Neural cell (in vitro differentiated cells): ENCODE results near the gene EDA. TPM values are rescaled to one million over a fixed set of nuclear protein-coding genes. Genes with fewer than 3 reads are reported as not detected.

Experiments
- H2AFZ ChIP-seq: fragments of 200-600, 300-800 bp; sonication (generic), shearing (Covaris generic); 2 replicates; pipeline ENCODE4 v1.6.0; 2014; ENCODE audit warnings: low read depth, mild to moderate bottlenecking, antibody characterized with exemption, low read length, moderate library complexity
- H3F3A ChIP-seq: fragments of 200-600 bp; shearing (Covaris generic); 2 replicates; pipeline ENCODE4 v1.6.1; 2016; ENCODE audit warnings: mild to moderate bottlenecking, moderate library complexity, mixed read lengths, antibody characterized with exemption, low read length; ENCODE audit not compliant: insufficient read depth, poor library complexity, severe bottlenecking
- H3K27ac ChIP-seq: fragments of 200-600, 300-800 bp; sonication (generic), shearing (Covaris generic); 2 replicates; pipeline ENCODE4 v1.5.1; 2014; ENCODE audit warnings: mild to moderate bottlenecking, low read length, moderate library complexity
- H3K27me3 ChIP-seq: fragments of 300-800, 200-600 bp; sonication (generic), shearing (Covaris generic); 2 replicates; pipeline ENCODE4 v1.6.0; 2014; ENCODE audit warnings: mild to moderate bottlenecking, low read depth, low read length, moderate library complexity; ENCODE audit not compliant: insufficient read depth
- H3K36me3 ChIP-seq: fragments of 300-800, 200-600 bp; sonication (generic), shearing (Covaris generic); 2 replicates; pipeline ENCODE4 v1.5.1; 2014; ENCODE audit warnings: mild to moderate bottlenecking, antibody characterized with exemption, low read length, moderate library complexity; ENCODE audit not compliant: insufficient read depth
- H3K4me2 ChIP-seq: fragments of 300-800, 200-600 bp; sonication (generic), shearing (Covaris generic); 2 replicates; pipeline ENCODE4 v1.6.0; 2014; ENCODE audit warnings: mild to moderate bottlenecking, low read length
- H3K4me3 ChIP-seq: fragments of 300-800, 200-600 bp; sonication (generic), shearing (Covaris generic); 2 replicates; pipeline ENCODE4 v1.5.1; 2014; ENCODE audit warnings: mild to moderate bottlenecking, low read length, moderate library complexity
- H3K79me2 ChIP-seq: fragments of 200-600 bp; shearing (Covaris generic); replicated peaks from 2 replicates; pipeline ENCODE4 v1.6.0; 2014; ENCODE audit warnings: mild to moderate bottlenecking, low read length, moderate library complexity; ENCODE audit not compliant: insufficient read depth
- H3K9ac ChIP-seq: fragments of 300-800, 200-600 bp; sonication (generic), shearing (Covaris generic); 2 replicates; pipeline ENCODE4 v1.6.1; 2016; ENCODE audit warnings: mild to moderate bottlenecking, low read length, mixed read lengths
- H3K9me2 ChIP-seq: fragments of 200-600 bp; shearing (Covaris generic); 2 replicates; pipeline ENCODE4 v1.6.1; 2016; ENCODE audit warnings: mild to moderate bottlenecking, low read length, mixed read lengths; ENCODE audit not compliant: insufficient read depth
- H3K9me3 ChIP-seq: fragments of 200-600, 300-800 bp; sonication (generic), shearing (Covaris generic); 2 replicates; pipeline ENCODE4 v1.6.1; 2016; ENCODE audit warnings: mild to moderate bottlenecking, mixed run types, low read length, moderate library complexity, mixed read lengths
- H4K20me1 ChIP-seq: fragments of 200-600 bp; shearing (Covaris generic); 2 replicates; pipeline ENCODE4 v1.6.1; 2016; ENCODE audit warnings: mild to moderate bottlenecking, mixed run types; ENCODE audit not compliant: insufficient read depth
- EP300 ChIP-seq: fragments of 450-650 bp; conservative IDR thresholded peaks from 2 replicates; pipeline ENCODE4 v1.6.1; 2014; ENCODE audit warnings: antibody characterized with exemption, mild to moderate bottlenecking, moderate library complexity; ENCODE audit not compliant: poor library complexity, severe bottlenecking
- EZH2 ChIP-seq: fragments of 200-600, 300-800 bp; shearing (Covaris generic), sonication (generic); IDR thresholded peaks from 2 replicates; pipeline ENCODE4 v1.6.1; 2014; ENCODE audit warnings: antibody characterized with exemption, low read length, borderline replicate concordance, mild to moderate bottlenecking; ENCODE audit not compliant: insufficient read depth, poor library complexity, severe bottlenecking
- MXI1 ChIP-seq: fragments of 450-650 bp; conservative IDR thresholded peaks from 2 replicates; pipeline ENCODE4 v1.6.1; 2014; ENCODE audit warnings: antibody characterized with exemption, mild to moderate bottlenecking; ENCODE audit not compliant: poor library complexity, severe bottlenecking
- POLR2AphosphoS5 ChIP-seq: IDR thresholded peaks from 2 replicates; pipeline ENCODE4 v1.6.1; 2012
- RAD21 ChIP-seq: fragments of 450-650 bp; conservative IDR thresholded peaks from 2 replicates; pipeline ENCODE4 v1.6.1; 2014; ENCODE audit warnings: antibody characterized with exemption, mild to moderate bottlenecking, moderate library complexity
- REST ChIP-seq: IDR thresholded peaks from 2 replicates; pipeline ENCODE4 v1.6.1; 2012; ENCODE audit warnings: borderline replicate concordance
- SMC3 ChIP-seq: fragments of 450-650 bp; conservative IDR thresholded peaks from 2 replicates; pipeline ENCODE4 v1.6.1; 2014; ENCODE audit warnings: antibody characterized with exemption, mild to moderate bottlenecking, moderate library complexity; ENCODE audit not compliant: poor library complexity
- TAF1 ChIP-seq: IDR thresholded peaks from 2 replicates; pipeline ENCODE4 v1.6.1; 2012; ENCODE audit warnings: low read depth
- polyA plus RNA-seq: library from polyadenylated mRNA; depleted of rRNA; stranded (reverse); fragments of >200 nt; gene quantifications from 2 replicates; pipeline ENCODE4 v1.2.3, GENCODE V29; 2014
- TF ChIP-seq, protein P1 (sequence below): fragments of 450-650 bp; IDR thresholded peaks from 2 replicates; pipeline ENCODE4 v1.5.1; 2014; ENCODE audit warnings: antibody characterized with exemption, mild to moderate bottlenecking, moderate library complexity; ENCODE audit not compliant: poor library complexity, severe bottlenecking

The EDA gene
- polyA plus RNA-seq, 1 donor from 2014 or later, result 1.1 TPM

DNA sequence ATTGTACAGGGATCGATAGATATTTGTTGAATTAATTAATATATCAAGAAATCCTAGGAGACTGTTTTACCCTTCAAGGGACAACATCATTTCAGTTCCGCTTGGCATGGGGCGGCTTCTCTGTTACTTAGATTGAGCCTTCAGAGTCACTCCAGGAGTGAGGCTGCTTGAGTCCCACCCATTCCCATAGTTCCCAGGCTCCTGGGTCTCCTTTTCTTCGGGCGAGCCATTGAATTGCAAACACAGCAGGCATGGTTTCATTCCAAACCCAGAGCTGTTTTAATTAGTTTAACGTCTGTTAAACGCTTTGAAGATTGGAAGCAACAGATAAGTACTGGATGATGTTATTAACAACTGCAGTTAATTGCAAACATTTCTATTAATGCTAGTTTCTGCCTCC is 571 bp upstream of the EDA start:
- H3K4me3 ChIP-seq, result peak overlapping the region; percentile 80
- no peak overlapping the region for H3K27ac ChIP-seq
- TF ChIP-seq, protein P1, sequence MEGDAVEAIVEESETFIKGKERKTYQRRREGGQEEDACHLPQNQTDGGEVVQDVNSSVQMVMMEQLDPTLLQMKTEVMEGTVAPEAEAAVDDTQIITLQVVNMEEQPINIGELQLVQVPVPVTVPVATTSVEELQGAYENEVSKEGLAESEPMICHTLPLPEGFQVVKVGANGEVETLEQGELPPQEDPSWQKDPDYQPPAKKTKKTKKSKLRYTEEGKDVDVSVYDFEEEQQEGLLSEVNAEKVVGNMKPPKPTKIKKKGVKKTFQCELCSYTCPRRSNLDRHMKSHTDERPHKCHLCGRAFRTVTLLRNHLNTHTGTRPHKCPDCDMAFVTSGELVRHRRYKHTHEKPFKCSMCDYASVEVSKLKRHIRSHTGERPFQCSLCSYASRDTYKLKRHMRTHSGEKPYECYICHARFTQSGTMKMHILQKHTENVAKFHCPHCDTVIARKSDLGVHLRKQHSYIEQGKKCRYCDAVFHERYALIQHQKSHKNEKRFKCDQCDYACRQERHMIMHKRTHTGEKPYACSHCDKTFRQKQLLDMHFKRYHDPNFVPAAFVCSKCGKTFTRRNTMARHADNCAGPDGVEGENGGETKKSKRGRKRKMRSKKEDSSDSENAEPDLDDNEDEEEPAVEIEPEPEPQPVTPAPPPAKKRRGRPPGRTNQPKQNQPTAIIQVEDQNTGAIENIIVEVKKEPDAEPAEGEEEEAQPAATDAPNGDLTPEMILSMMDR, result no peak
- TF ChIP-seq SMC3 (no peak), REST (no peak), POLR2AphosphoS5 (no peak), EP300 (no peak), TAF1 (no peak), EZH2 (no peak), MXI1 (no peak), RAD21 (no peak)
- H3K9me3 ChIP-seq, result no peaks in the 10 kb centered on the region
- H3K27me3 ChIP-seq, result peaks cover 8% of the 10 kb centered on the region
- no peaks in the 10 kb centered on the region for H4K20me1 ChIP-seq
- H2AFZ ChIP-seq, result no peak overlapping the region
- no peak overlapping the region for H3K9ac ChIP-seq
- H3K9me2 ChIP-seq, result no peaks in the 10 kb centered on the region
- H3F3A ChIP-seq, result no peaks in the 10 kb centered on the region
- H3K36me3 ChIP-seq, result no peaks in the 10 kb centered on the region
- H3K79me2 ChIP-seq, result no peaks in the 10 kb centered on the region
- H3K4me2 ChIP-seq, result no peak overlapping the region

GRCh38 chrX:69616457-69617203 is 717 bp downstream of the EDA start:
- H3K9ac ChIP-seq, result peak overlapping the region; percentile 23
- peak overlapping the region; percentile 80 for H3K4me3 ChIP-seq
- no peak overlapping the region for H3K27ac ChIP-seq
- H3K9me3 ChIP-seq, result no peaks in the 10 kb centered on the region
- no peaks in the 10 kb centered on the region for H3K36me3 ChIP-seq
- no peaks in the 10 kb centered on the region for H4K20me1 ChIP-seq
- H3F3A ChIP-seq, result no peaks in the 10 kb centered on the region
- H3K27me3 ChIP-seq, result peaks cover 8% of the 10 kb centered on the region
- TF ChIP-seq MXI1, result no peak
- TF ChIP-seq TAF1, result no peak
- no peaks in the 10 kb centered on the region for H3K9me2 ChIP-seq
- H2AFZ ChIP-seq, result no peak overlapping the region
- H3K79me2 ChIP-seq, result no peaks in the 10 kb centered on the region
- H3K4me2 ChIP-seq, result peak overlapping the region; percentile 35
